ENCODE results near the gene MYO5B.

- TF ChIP-seq CTCF (IDR thresholded peaks at IDR 0.05) (no peak), POLR2A (IDR thresholded peaks at IDR 0.05) (no peak)
Observed at GRCh38 chr18:49878567-49879270, 316.2 kb downstream of the MYO5B start.

Measured in thyroid gland (tissue), 4 donors.